HCEC 1CT (cell line): ENCODE measurements around the gene KCNH1.

Experiments used
- DNase-seq: peaks from one replicate; pipeline ENCODE4 v3.0.0-alpha.2; 2017

KCNH1 gene

GRCh38 chr1:211133836-211134669 lies at the start of gene KCNH1:
TSS of gene KCNH1 (minus strand) at chr1:211134148. CDS start at chr1:211133945, 203 bp downstream.
- DNase-seq: peak; percentile 66

GRCh38 chr1:211182746-211183145 lies 48.8 kb upstream of the KCNH1 start:
- no peak for DNase-seq

GRCh38 chr1:211174375-211174774 lies 40.4 kb upstream of the KCNH1 start:
- DNase-seq: no peak

- DNase-seq: no peak
Measured at GRCh38 chr1:211172657-211173056, 38.7 kb upstream of the KCNH1 start.

- no peak for DNase-seq
Measured at GRCh38 chr1:211169353-211169752, 35.4 kb upstream of the KCNH1 start.

GRCh38 chr1:211158866-211159265 lies 24.9 kb upstream of the KCNH1 start:
- no peak for DNase-seq

- DNase-seq: no peak
Measured at GRCh38 chr1:211155040-211155439, 21.1 kb upstream of the KCNH1 start.

- DNase-seq: no peak
Measured at GRCh38 chr1:211153932-211154331, 20.0 kb upstream of the KCNH1 start.

- DNase-seq: no peak
Measured at GRCh38 chr1:211148366-211148765, 14.4 kb upstream of the KCNH1 start.

- no peak for DNase-seq
Measured at GRCh38 chr1:211145944-211146343, 12.0 kb upstream of the KCNH1 start.

GRCh38 chr1:211135342-211135950 lies 1.5 kb upstream of the KCNH1 start:
- DNase-seq: peak; percentile 53

GRCh38 chr1:211133393-211133835 lies 534 bp downstream of the KCNH1 start:
- no peak for DNase-seq

GRCh38 chr1:211132721-211133392 lies 1.1 kb downstream of the KCNH1 start:
- no peak for DNase-seq

- DNase-seq: no peak
Measured at GRCh38 chr1:211129776-211130175, 4.2 kb downstream of the KCNH1 start.

- no peak for DNase-seq
Measured at GRCh38 chr1:211127166-211127565, 6.8 kb downstream of the KCNH1 start.

GRCh38 chr1:211126622-211127021 lies 7.3 kb downstream of the KCNH1 start:
- DNase-seq: no peak

GRCh38 chr1:211118407-211119102 lies 15.4 kb downstream of the KCNH1 start:
- no peak for DNase-seq

GRCh38 chr1:211114446-211114845 lies 19.5 kb downstream of the KCNH1 start:
- no peak for DNase-seq

- no peak for DNase-seq
Measured at GRCh38 chr1:211113566-211113965, 20.4 kb downstream of the KCNH1 start.

- no peak for DNase-seq
Measured at GRCh38 chr1:211111351-211111750, 22.6 kb downstream of the KCNH1 start.

GRCh38 chr1:211101481-211101880 lies 32.5 kb downstream of the KCNH1 start:
- DNase-seq: no peak

GRCh38 chr1:211099393-211099792 lies 34.6 kb downstream of the KCNH1 start:
- no peak for DNase-seq

- no peak for DNase-seq
Measured at GRCh38 chr1:211095381-211095780, 38.6 kb downstream of the KCNH1 start.
